KOPT-K1 (cell line): Measurements from ENCODE around the gene AVPR2.

Experiments used
- H3K27ac ChIP-seq: fragments of 200-600 bp; sonication (generic); 2 replicates; pipeline ENCODE4 v1.5.1; 2016; ENCODE audit warnings: antibody characterized with exemption, mild to moderate bottlenecking, low read depth, low read length; ENCODE audit not compliant: poor library complexity, severe bottlenecking
- H3K36me3 ChIP-seq: fragments of 200-600 bp; sonication (generic); 2 replicates; pipeline ENCODE4 v1.5.1; 2017; ENCODE audit warnings: antibody characterized with exemption, mild to moderate bottlenecking, low read length, moderate library complexity; ENCODE audit not compliant: insufficient read depth
- H3K9me3 ChIP-seq: fragments of 200-600 bp; sonication (generic); 2 replicates; pipeline ENCODE4 v1.5.1; 2017; ENCODE audit warnings: antibody characterized with exemption, low read length, mild to moderate bottlenecking; ENCODE audit not compliant: insufficient read depth, poor library complexity, severe bottlenecking

The AVPR2 gene

GRCh38 chrX:153937056-153937455, 32.6 kb downstream of the AVPR2 start:
- Histone ChIP-seq H3K27ac (no peak overlapping the region), H3K36me3 (peaks cover 13% of the 10 kb centered on the region), H3K9me3 (no peaks in the 10 kb centered on the region)

- Histone ChIP-seq H3K36me3 (peaks cover under 1% of the 10 kb centered on the region; the same call in 1 of the 2 replicates), H3K9me3 (no peaks in the 10 kb centered on the region), H3K27ac (peak overlapping the region; percentile 69)
Measured at GRCh38 chrX:153938226-153938786, 33.8 kb downstream of the AVPR2 start.

- Histone ChIP-seq H3K27ac (peak overlapping the region; percentile 42), H3K36me3 (no peaks in the 10 kb centered on the region), H3K9me3 (no peaks in the 10 kb centered on the region)
Measured at GRCh38 chrX:153939573-153939972, 35.1 kb downstream of the AVPR2 start.

GRCh38 chrX:153941336-153942252, 37.1 kb downstream of the AVPR2 start:
- no peaks in the 10 kb centered on the region for H3K9me3 ChIP-seq
- H3K27ac ChIP-seq, result peak overlapping the region; percentile 67

GRCh38 chrX:153944140-153944799, 39.8 kb downstream of the AVPR2 start, which contains the start of gene RENBP:
TSS of gene RENBP (minus strand) at chrX:153944643. CDS start at chrX:153944610, 33 bp downstream.
- no peaks in the 10 kb centered on the region for H3K9me3 ChIP-seq
- H3K27ac ChIP-seq, result peak within 1 kb of the TSS; percentile 69
- peaks cover 32% of the 10 kb centered on the region; the same call in 1 of the 2 replicates for H3K36me3 ChIP-seq

More at GRCh38 chrX:153941336-153942252, 37.1 kb downstream of the AVPR2 start:
- H3K36me3 ChIP-seq, result peaks cover 9% of the 10 kb centered on the region; the same call in 1 of the 2 replicates

- H3K9me3 ChIP-seq, result no peaks in the 10 kb centered on the region
- H3K36me3 ChIP-seq, result peaks cover 37% of the 10 kb centered on the region; the same call in 1 of the 2 replicates
- H3K27ac ChIP-seq, result peak overlapping the region; percentile 69
Measured at GRCh38 chrX:153944800-153945150, 40.3 kb downstream of the AVPR2 start.

- Histone ChIP-seq H3K9me3 (no peaks in the 10 kb centered on the region), H3K36me3 (peaks cover 52% of the 10 kb centered on the region), H3K27ac (peak overlapping the region; percentile 6)
Measured at GRCh38 chrX:153945956-153946943, 41.8 kb downstream of the AVPR2 start.

- Histone ChIP-seq H3K9me3 (no peaks in the 10 kb centered on the region), H3K36me3 (peaks cover 61% of the 10 kb centered on the region), H3K27ac (peak overlapping the region; percentile 61)
Measured at GRCh38 chrX:153947009-153947769, 42.7 kb downstream of the AVPR2 start.

- Histone ChIP-seq H3K36me3 (peaks cover 69% of the 10 kb centered on the region), H3K27ac (peak overlapping the region; percentile 61), H3K9me3 (no peaks in the 10 kb centered on the region)
Measured at GRCh38 chrX:153948002-153948466, 43.6 kb downstream of the AVPR2 start.

GRCh38 chrX:153948847-153949805, 44.7 kb downstream of the AVPR2 start:
- Histone ChIP-seq H3K9me3 (no peaks in the 10 kb centered on the region), H3K27ac (peak overlapping the region; percentile 61)

GRCh38 chrX:153950127-153950526, 45.7 kb downstream of the AVPR2 start:
- Histone ChIP-seq H3K36me3 (peaks cover 90% of the 10 kb centered on the region), H3K9me3 (no peaks in the 10 kb centered on the region), H3K27ac (peak overlapping the region; percentile 61)

More at GRCh38 chrX:153948847-153949805, 44.7 kb downstream of the AVPR2 start:
- H3K36me3 ChIP-seq, result peaks cover 80% of the 10 kb centered on the region

GRCh38 chrX:153951683-153952372, 47.4 kb downstream of the AVPR2 start:
- Histone ChIP-seq H3K27ac (no peak overlapping the region), H3K9me3 (no peaks in the 10 kb centered on the region), H3K36me3 (peaks cover 96% of the 10 kb centered on the region)
